ENCODE data around the gene MAPKAP1. TPM values are rescaled to one million over a fixed set of nuclear protein-coding genes. Genes with fewer than 3 reads are reported as not detected.

MAPKAP1 gene
- total and polyA plus RNA-seq, 2 experiments from 2014 or later: 66.7 to 85.6 TPM

- peaks cover 9% of the 10 kb centered on the region for H3K4me1 ChIP-seq (ENCODE audit: low read depth)
- DNase-seq (ENCODE audit: low read depth in 1 of 2, low spot score in 1 of 2): no peak
- H3K4me3 ChIP-seq: no peak overlapping the region
- no peaks in the 10 kb centered on the region for H3K27me3 ChIP-seq
- no peak for TF ChIP-seq CTCF (IDR thresholded peaks at IDR 0.05; ENCODE audit: low read depth, low read length)
- H3K27ac ChIP-seq: no peak overlapping the region
- no peaks in the 10 kb centered on the region for H3K9me3 ChIP-seq (ENCODE audit: low read depth)
- no peaks in the 10 kb centered on the region for H3K36me3 ChIP-seq
Measured at GRCh38 chr9:125427556-125427955, 279.5 kb downstream of the MAPKAP1 start.

GRCh38 chr9:125426926-125427325 lies 280.1 kb downstream of the MAPKAP1 start:
- no peaks in the 10 kb centered on the region for H3K9me3 ChIP-seq (ENCODE audit: low read depth)
- no peak overlapping the region for H3K27ac ChIP-seq
- H3K27me3 ChIP-seq: no peaks in the 10 kb centered on the region
- no peak overlapping the region for H3K4me3 ChIP-seq
- DNase-seq (ENCODE audit: low read depth in 1 of 2, low spot score in 1 of 2): no peak
- no peaks in the 10 kb centered on the region for H3K36me3 ChIP-seq
- TF ChIP-seq CTCF (IDR thresholded peaks at IDR 0.05; ENCODE audit: low read depth, low read length): no peak
- peaks cover 6% of the 10 kb centered on the region for H3K4me1 ChIP-seq (ENCODE audit: low read depth)

DNA sequence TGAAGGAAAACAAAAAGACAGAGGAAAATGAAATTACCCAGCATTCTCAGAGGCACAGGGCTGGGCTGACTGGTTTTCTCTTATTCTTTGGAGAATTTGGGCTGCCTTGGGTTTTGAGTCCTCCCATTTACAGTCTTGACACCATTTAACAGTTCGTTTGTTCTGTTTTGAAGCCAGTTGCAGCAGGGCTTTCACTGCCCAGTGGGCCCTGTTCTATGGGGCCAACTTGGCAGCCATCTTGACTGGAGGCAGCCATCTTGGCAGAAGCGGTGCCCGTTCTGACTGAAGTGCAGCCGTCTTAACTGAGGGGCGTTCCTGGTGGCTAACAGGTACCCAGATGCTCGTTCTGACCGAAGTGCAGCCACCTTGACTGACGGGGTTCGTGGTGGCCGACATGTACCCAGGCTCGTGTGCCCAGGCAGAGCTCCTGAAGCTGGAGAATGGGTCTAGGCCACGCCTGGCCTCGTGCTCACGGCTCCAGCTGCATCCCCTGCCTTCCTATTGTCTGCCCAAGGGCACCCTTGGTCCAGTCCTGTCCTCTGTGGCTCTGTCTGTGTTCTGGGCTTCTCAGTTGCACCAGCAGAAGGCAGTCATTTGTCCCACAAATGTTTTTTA lies 281.0 kb downstream of the MAPKAP1 start:
- no peaks in the 10 kb centered on the region for H3K27me3 ChIP-seq
- no peak overlapping the region for H3K4me3 ChIP-seq
- TF ChIP-seq CTCF (IDR thresholded peaks at IDR 0.05; ENCODE audit: low read depth, low read length): no peak
- H3K4me1 ChIP-seq (ENCODE audit: low read depth): no peaks in the 10 kb centered on the region
- DNase-seq (ENCODE audit: low read depth in 1 of 2, low spot score in 1 of 2): no peak
- H3K9me3 ChIP-seq (ENCODE audit: low read depth): no peaks in the 10 kb centered on the region
- no peak overlapping the region for H3K27ac ChIP-seq
- H3K36me3 ChIP-seq: no peaks in the 10 kb centered on the region

DNA sequence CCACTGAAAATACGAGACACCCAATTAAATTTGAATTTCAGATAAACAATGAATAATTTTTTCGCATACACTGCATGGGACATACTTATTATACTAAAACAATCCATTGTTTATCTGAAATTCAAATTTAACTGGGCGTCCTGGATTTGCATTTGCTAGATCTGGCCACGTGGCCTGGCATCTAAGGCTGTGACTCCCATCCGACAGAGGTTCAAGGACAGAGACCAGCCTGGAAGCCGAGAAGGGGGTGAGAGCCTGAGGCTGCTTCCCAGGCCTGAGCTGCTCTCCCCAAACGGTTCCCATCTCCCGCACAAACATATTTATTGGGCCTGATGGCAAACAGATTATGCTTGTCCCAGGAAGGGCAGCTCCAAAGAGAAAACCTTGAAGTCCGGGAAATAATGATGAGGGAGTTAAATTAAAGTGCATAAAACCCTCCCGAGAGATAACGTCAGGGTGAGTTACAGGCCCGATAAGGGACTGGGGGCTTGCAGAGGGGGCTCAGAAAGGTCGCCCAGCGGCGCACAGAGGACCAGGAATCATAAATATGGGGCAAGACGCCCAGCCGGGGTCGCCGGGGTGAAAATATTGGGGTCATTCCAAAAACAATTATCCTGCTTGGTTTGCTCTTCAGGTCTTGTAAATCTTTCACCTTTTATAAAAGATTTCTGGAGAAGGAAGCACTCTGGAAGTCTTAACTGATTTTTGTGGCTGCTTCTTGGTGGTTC lies 281.7 kb downstream of the MAPKAP1 start:
- H3K27me3 ChIP-seq: no peaks in the 10 kb centered on the region
- H3K4me3 ChIP-seq: no peak overlapping the region
- H3K9me3 ChIP-seq (ENCODE audit: low read depth): no peaks in the 10 kb centered on the region
- no peaks in the 10 kb centered on the region for H3K36me3 ChIP-seq
- TF ChIP-seq CTCF (IDR thresholded peaks at IDR 0.05; ENCODE audit: low read depth, low read length): no peak
- no peak overlapping the region for H3K27ac ChIP-seq
- no peaks in the 10 kb centered on the region for H3K4me1 ChIP-seq (ENCODE audit: low read depth)
- no peak for DNase-seq (ENCODE audit: low read depth in 1 of 2, low spot score in 1 of 2)

DNA sequence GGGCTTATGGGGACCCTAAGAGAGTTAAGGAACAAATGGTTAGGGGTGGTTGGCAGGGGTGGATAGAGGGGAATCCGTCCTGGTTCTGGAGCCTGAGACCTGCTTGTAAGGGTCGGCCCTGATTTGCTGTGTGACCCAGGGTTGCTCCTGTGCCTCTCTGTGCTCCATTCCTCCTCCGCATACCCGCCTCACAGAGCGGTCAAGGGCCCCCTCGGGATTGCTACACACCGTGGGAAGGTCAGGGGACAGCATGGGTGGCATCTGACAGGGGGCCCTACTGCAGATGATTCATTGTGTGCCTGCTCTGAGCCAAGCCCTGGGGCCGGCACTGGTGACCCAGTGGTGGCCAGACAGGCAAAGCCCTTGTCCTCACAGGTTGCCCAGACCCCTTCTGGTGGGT lies 283.0 kb downstream of the MAPKAP1 start:
- Histone ChIP-seq H3K4me3 (no peak overlapping the region), H3K27me3 (no peaks in the 10 kb centered on the region), H3K36me3 (no peaks in the 10 kb centered on the region), H3K27ac (no peak overlapping the region), H3K4me1 (ENCODE audit: low read depth) (no peaks in the 10 kb centered on the region), H3K9me3 (ENCODE audit: low read depth) (no peaks in the 10 kb centered on the region)
- no peak for DNase-seq (ENCODE audit: low read depth in 1 of 2, low spot score in 1 of 2)
- no peak for TF ChIP-seq CTCF (IDR thresholded peaks at IDR 0.05; ENCODE audit: low read depth, low read length)

Data from cardiac muscle cell (in vitro differentiated cells and primary cell).